ENCODE data around the gene MYEF2.

DNA sequence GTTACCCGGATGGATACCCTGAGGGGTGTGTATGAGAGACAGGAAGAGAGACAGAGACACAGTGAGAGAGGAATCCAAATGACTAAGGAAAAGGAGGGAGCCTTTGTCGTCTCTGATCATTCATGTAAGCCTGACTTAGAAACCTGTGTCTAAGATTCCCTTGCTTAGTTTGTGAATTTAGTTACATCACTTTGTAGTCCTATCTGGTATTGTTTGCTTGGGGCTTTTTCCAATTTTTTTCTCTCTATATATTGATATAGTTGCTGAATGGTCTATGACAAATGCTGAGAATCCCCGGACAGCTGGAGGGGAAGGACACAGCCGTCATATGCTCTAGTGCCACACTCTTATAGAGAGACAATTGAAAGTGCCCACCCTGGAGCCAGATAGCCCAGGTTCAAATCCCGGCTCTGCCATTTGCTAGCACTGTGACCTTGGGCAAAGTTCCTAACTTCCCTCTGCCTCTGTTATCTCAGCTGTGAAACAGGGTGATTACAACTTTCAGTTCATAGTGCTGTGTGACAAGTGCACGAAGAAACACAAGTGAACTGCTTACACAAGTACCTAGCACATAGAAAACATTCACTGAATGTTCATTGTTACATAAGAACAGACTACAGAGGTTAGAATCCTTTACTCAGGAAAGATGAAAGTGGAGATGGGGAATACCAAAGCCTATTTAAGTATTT is 51.3 kb downstream of the MYEF2 start:
- TF ChIP-seq, protein P1, sequence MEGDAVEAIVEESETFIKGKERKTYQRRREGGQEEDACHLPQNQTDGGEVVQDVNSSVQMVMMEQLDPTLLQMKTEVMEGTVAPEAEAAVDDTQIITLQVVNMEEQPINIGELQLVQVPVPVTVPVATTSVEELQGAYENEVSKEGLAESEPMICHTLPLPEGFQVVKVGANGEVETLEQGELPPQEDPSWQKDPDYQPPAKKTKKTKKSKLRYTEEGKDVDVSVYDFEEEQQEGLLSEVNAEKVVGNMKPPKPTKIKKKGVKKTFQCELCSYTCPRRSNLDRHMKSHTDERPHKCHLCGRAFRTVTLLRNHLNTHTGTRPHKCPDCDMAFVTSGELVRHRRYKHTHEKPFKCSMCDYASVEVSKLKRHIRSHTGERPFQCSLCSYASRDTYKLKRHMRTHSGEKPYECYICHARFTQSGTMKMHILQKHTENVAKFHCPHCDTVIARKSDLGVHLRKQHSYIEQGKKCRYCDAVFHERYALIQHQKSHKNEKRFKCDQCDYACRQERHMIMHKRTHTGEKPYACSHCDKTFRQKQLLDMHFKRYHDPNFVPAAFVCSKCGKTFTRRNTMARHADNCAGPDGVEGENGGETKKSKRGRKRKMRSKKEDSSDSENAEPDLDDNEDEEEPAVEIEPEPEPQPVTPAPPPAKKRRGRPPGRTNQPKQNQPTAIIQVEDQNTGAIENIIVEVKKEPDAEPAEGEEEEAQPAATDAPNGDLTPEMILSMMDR (IDR thresholded peaks at IDR 0.05; ENCODE audit: insufficient read depth, low read depth, low read length), result no peak
- no peak for TF ChIP-seq EZH2 (IDR thresholded peaks at IDR 0.05; ENCODE audit: insufficient read depth, low read length)

All from astrocyte (in vitro differentiated cells and primary cell).